ENCODE results near the gene BCL7C.

DNA sequence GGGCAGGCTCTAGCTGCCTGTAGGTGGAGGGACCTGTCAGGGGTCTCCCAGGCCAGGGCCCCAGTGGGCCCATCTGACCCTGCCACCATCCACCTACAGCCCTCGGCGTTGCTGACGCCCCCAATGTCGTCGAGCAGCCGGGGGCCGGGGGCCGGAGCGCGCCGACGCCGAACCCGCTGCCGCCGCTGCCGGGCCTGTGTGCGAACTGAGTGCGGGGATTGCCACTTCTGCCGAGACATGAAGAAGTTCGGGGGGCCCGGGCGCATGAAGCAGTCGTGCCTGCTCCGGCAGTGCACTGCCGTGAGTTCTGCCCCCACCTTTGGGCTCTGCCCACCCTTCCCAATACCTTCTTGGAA, 31.7 kb upstream of the BCL7C start:
- TF ChIP-seq, protein P1, sequence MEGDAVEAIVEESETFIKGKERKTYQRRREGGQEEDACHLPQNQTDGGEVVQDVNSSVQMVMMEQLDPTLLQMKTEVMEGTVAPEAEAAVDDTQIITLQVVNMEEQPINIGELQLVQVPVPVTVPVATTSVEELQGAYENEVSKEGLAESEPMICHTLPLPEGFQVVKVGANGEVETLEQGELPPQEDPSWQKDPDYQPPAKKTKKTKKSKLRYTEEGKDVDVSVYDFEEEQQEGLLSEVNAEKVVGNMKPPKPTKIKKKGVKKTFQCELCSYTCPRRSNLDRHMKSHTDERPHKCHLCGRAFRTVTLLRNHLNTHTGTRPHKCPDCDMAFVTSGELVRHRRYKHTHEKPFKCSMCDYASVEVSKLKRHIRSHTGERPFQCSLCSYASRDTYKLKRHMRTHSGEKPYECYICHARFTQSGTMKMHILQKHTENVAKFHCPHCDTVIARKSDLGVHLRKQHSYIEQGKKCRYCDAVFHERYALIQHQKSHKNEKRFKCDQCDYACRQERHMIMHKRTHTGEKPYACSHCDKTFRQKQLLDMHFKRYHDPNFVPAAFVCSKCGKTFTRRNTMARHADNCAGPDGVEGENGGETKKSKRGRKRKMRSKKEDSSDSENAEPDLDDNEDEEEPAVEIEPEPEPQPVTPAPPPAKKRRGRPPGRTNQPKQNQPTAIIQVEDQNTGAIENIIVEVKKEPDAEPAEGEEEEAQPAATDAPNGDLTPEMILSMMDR (IDR thresholded peaks at IDR 0.05; ENCODE audit: low read length), result no peak
- no peak for TF ChIP-seq EZH2 (optimal IDR thresholded peaks at IDR 0.05; ENCODE audit: low read depth, low read length)
- no peak for TF ChIP-seq EZH2phosphoT487 (IDR thresholded peaks at IDR 0.05; ENCODE audit: low read length)

Data from MM.1S (cell line).